ENCODE results near the gene GOT2. TPM values are rescaled to one million over a fixed set of nuclear protein-coding genes. Genes with fewer than 3 reads are reported as not detected.

The GOT2 gene
- total and polyA plus RNA-seq, 2 donors (not counting 3 experiments of a cell fraction or from before 2014, with no cell fraction given): 53.4 to 127 TPM

GRCh38 chr16:58684001-58684353 is 50.1 kb downstream of the GOT2 start:
- DNase-seq (ENCODE audit: low read depth, low spot score) (peak; percentile 30), FAIRE-seq (peak; percentile 65)
- Histone ChIP-seq H3K27me3 (ENCODE audit: control insufficient read depth in 2 of 2, insufficient read depth in 2 of 2, low read length in 2 of 2) (no peaks in the 10 kb centered on the region), H3K9me3 (replicated peaks; ENCODE audit: control insufficient read depth, insufficient read depth, low read length) (no peaks in the 10 kb centered on the region), H2AFZ (ENCODE audit: low read depth, low read length) (peak overlapping the region; percentile 91), H3K4me1 (ENCODE audit: control insufficient read depth, extremely low read depth, insufficient read depth, low read length) (peaks cover 10% of the 10 kb centered on the region), H4K20me1 (replicated peaks; ENCODE audit: control insufficient read depth, extremely low read depth, insufficient read depth, low read length) (no peaks in the 10 kb centered on the region), H3K9me1 (replicated peaks; ENCODE audit: control insufficient read depth, extremely low read depth, insufficient read depth, low read length) (no peaks in the 10 kb centered on the region), H3K36me3 (ENCODE audit: control insufficient read depth in 2 of 2, extremely low read depth in 1 of 2, insufficient read depth in 2 of 2, low read length in 2 of 2) (peaks cover 2 to 5% of the 10 kb centered on the region in 2 experiments), H3K4me2 (ENCODE audit: insufficient read depth, low read length) (peak overlapping the region; percentile 90), H3K4me3 (replicated peaks in 1 of 3; ENCODE audit: insufficient read depth in 1 of 3, low read depth in 1 of 3, low read length in 3 of 3) (peak overlapping the region; percentile 62 to 95 (median 76)), H3K27ac (ENCODE audit: insufficient read depth, low read depth, low read length) (peak overlapping the region; percentile 58), H3K9ac (replicated peaks; ENCODE audit: extremely low read depth, insufficient read depth, low read length) (peak overlapping the region; percentile 90), H3K79me2 (ENCODE audit: control insufficient read depth, insufficient read depth, low read length) (peaks cover 13% of the 10 kb centered on the region)
- dilution Hi-C loops (cut with MboI; ENCODE audit: extremely low pct_ligation_motif_present, low sequenced_read_pairs): no loop called here
- CTCF ChIA-PET: interaction anchor here (0.7 to 3.1 kb wide), 7 partner anchors 13 to 197 kb away, joined by 3 to 44 read pairs (median 3); no protein-coding TSS in a partner anchor
- intact Hi-C loops (cut with micrococcal nuclease): loop anchor here (1.0 to 2.0 kb wide), 3 partner anchors 50 to 72 kb away; partner anchors contain the start of gene GOT2
- TF ChIP-seq CTCF (IDR thresholded peaks at IDR 0.05; ENCODE audit: extremely low read depth in 1 of 2, insufficient read depth in 1 of 2, low read depth in 1 of 2, low read length in 2 of 2) (no peak), MYC (IDR thresholded peaks at IDR 0.05; ENCODE audit: low read depth, low read length) (no peak), EZH2 (IDR thresholded peaks at IDR 0.05; ENCODE audit: borderline replicate concordance, low read depth, low read length, severe bottlenecking) (no peak), MAX (IDR thresholded peaks at IDR 0.05; ENCODE audit: insufficient read depth, insufficient read length) (no peak), JUN (IDR thresholded peaks at IDR 0.05; ENCODE audit: borderline replicate concordance, insufficient read depth, insufficient read length, low read depth) (no peak), FOS (IDR thresholded peaks at IDR 0.05; ENCODE audit: borderline replicate concordance, insufficient read depth, low read length) (no peak), POLR2A (IDR thresholded peaks at IDR 0.05; ENCODE audit: low read depth, low read length) (no peak), POLR2AphosphoS5 (IDR thresholded peaks at IDR 0.05; ENCODE audit: insufficient read depth, low read depth, low read length) (no peak), GATA2 (IDR thresholded peaks at IDR 0.05; ENCODE audit: insufficient read depth, insufficient read length, low read depth, low read length) (no peak)
- BruUV-seq (replicated peaks): no TSS peak
- POLR2A ChIA-PET: no interaction called here

Data from endothelial cell of umbilical vein (primary cell).